ENCODE measurements around the gene RTCA. TPM values are rescaled to one million over a fixed set of nuclear protein-coding genes. Genes with fewer than 3 reads are reported as not detected.
"Not testable (repeated sequence)": the region's sequence is repeated elsewhere in the genome, so short reads cannot be mapped to it uniquely, and the experiment has no call there.

The RTCA gene
- total RNA-seq, 1 experiment from 2014 or later, result 77.0 TPM

DNA sequence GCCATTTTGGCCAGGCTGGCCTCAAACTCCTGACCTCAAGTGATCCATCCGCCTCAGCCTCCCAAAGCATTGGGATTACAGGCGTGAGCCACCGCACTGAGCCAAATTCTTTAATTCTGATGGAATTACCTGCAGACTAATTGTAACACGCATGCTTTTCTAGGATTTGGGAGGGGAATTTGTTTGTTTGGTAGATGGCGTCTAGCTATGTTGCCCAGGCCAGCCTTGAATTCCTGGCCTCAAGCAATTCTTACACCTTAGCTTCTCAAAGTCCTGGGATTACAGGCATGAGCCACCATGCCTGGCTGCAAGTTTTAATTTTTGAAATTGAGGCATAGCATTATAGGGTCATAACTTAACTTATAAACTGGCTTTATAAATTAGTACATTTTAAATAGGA, 18.6 kb downstream of the RTCA start:
- Histone ChIP-seq H3K9me3 (ENCODE audit: low read length) (no peaks in the 10 kb centered on the region), H3K4me3 (ENCODE audit: low read length) (no peak overlapping the region), H3K36me3 (ENCODE audit: insufficient read depth, low read length) (peaks cover 49% of the 10 kb centered on the region), H3K4me1 (ENCODE audit: low read length) (no peaks in the 10 kb centered on the region), H3K4me2 (ENCODE audit: low read depth, low read length, poor library complexity, severe bottlenecking) (no peak overlapping the region), H4K20me1 (ENCODE audit: insufficient read depth, low read depth, low read length) (0 out of 2 replicates have a peak, but pooled peaks cover 3% of the 10 kb centered on the region), H3K9me2 (replicated peaks; ENCODE audit: insufficient read depth, low read length) (no peaks in the 10 kb centered on the region), H3K27me3 (ENCODE audit: low read length) (no peaks in the 10 kb centered on the region), H2AFZ (ENCODE audit: low read length) (no peak overlapping the region), H3K9ac (ENCODE audit: low read length) (no peak overlapping the region), H3K79me2 (ENCODE audit: low read length) (peaks cover 10% of the 10 kb centered on the region; the same call in 1 of the 2 replicates), H3K27ac (ENCODE audit: low read length) (no peak overlapping the region)
- DNase-seq, result no peak

DNA sequence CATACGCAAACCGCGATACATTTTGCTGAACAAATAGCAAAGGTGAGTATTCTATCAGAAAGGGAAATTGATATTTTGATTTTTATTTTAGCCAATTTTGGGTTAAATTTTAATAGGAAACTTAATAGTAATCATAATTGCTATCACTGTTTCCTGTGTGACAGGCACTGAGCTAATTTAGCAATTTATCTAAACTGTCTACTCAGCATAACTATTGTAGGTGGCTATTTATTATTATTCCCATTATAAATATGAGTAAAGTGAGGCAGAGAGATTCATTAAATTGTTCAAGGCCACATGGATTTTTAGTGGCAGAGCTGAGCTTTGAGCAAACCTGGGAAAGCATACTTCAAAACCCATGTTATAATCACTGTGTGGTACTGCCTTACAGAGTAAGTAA, 21.1 kb downstream of the RTCA start:
- Histone ChIP-seq H3K4me3 (ENCODE audit: low read length) (no peak overlapping the region), H3K27ac (ENCODE audit: low read length) (no peak overlapping the region), H3K36me3 (ENCODE audit: insufficient read depth, low read length) (peaks cover 54% of the 10 kb centered on the region), H3K27me3 (ENCODE audit: low read length) (no peaks in the 10 kb centered on the region), H4K20me1 (ENCODE audit: insufficient read depth, low read depth, low read length) (no peaks in the 10 kb centered on the region), H2AFZ (ENCODE audit: low read length) (no peak overlapping the region), H3K9ac (ENCODE audit: low read length) (no peak overlapping the region), H3K9me2 (replicated peaks; ENCODE audit: insufficient read depth, low read length) (no peaks in the 10 kb centered on the region), H3K9me3 (ENCODE audit: low read length) (no peaks in the 10 kb centered on the region), H3K4me1 (ENCODE audit: low read length) (no peaks in the 10 kb centered on the region), H3K4me2 (ENCODE audit: low read depth, low read length, poor library complexity, severe bottlenecking) (no peak overlapping the region), H3K79me2 (ENCODE audit: low read length) (peaks cover under 1% of the 10 kb centered on the region; the same call in 1 of the 2 replicates)
- DNase-seq, result no peak

DNA sequence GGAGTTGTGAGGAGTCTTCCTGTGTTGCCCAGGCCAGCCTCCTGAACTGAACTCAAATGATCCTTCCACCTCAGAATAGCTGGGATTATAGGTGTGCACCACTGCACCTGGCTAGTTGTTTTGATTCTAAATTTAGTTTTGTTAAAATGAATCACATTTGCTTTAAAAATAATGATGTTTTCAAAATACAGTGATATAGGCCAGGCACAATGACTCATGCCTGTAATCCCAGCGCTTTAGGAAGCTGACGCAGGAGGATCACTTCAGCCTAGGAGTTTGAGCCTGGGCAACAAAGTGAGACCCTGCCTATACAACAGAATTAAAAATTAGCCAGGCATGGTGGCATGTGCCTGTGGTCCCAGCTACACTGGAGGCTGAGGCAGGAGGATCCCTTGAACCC, 24.3 kb downstream of the RTCA start:
- Histone ChIP-seq H3K9me2 (replicated peaks; ENCODE audit: insufficient read depth, low read length) (no peaks in the 10 kb centered on the region), H3K4me2 (ENCODE audit: low read depth, low read length, poor library complexity, severe bottlenecking) (no peak overlapping the region), H3K9ac (ENCODE audit: low read length) (no peak overlapping the region), H3K9me3 (ENCODE audit: low read length) (no peaks in the 10 kb centered on the region), H3K4me1 (ENCODE audit: low read length) (no peaks in the 10 kb centered on the region), H3K27me3 (ENCODE audit: low read length) (no peaks in the 10 kb centered on the region), H3K27ac (ENCODE audit: low read length) (no peak overlapping the region), H4K20me1 (ENCODE audit: insufficient read depth, low read depth, low read length) (no peaks in the 10 kb centered on the region), H3K36me3 (ENCODE audit: insufficient read depth, low read length) (peaks cover 50% of the 10 kb centered on the region), H3K79me2 (ENCODE audit: low read length) (no peaks in the 10 kb centered on the region), H2AFZ (ENCODE audit: low read length) (no peak overlapping the region), H3K4me3 (ENCODE audit: low read length) (no peak overlapping the region)
- DNase-seq, result no peak

DNA sequence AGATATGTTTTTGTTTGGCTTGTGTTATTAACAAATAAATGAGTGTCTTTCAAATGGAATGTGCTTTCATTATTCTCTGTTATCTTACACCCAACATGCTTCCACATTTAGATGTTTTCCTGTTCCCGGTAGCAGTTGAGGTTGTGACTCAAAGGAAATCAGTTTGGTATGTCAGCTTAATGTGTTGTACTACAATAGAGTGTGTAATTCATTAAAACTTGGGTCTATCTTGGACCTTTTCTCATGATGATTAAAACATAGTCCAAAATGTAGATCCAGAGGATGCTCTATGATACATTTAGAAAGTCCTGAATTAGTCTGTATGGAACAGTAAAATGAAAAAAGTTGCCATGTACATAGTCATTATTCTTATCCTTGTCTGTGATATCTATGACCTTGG, 26.7 kb downstream of the RTCA start:
- H3K9me3 ChIP-seq (ENCODE audit: low read length), result no peaks in the 10 kb centered on the region
- H4K20me1 ChIP-seq (ENCODE audit: insufficient read depth, low read depth, low read length), result no peaks in the 10 kb centered on the region
- no peak overlapping the region for H2AFZ ChIP-seq (ENCODE audit: low read length)
- H3K27ac ChIP-seq (ENCODE audit: low read length), result no peak overlapping the region
- H3K79me2 ChIP-seq (ENCODE audit: low read length), result no peaks in the 10 kb centered on the region
- no peak overlapping the region for H3K4me2 ChIP-seq (ENCODE audit: low read depth, low read length, poor library complexity, severe bottlenecking)
- H3K4me3 ChIP-seq (ENCODE audit: low read length), result no peak overlapping the region
- H3K9me2 ChIP-seq (replicated peaks; ENCODE audit: insufficient read depth, low read length), result no peaks in the 10 kb centered on the region
- DNase-seq, result no peak
- H3K9ac ChIP-seq (ENCODE audit: low read length), result no peak overlapping the region
- peaks cover 36% of the 10 kb centered on the region for H3K36me3 ChIP-seq (ENCODE audit: insufficient read depth, low read length)
- H3K27me3 ChIP-seq (ENCODE audit: low read length), result no peaks in the 10 kb centered on the region
- H3K4me1 ChIP-seq (ENCODE audit: low read length), result no peaks in the 10 kb centered on the region

DNA sequence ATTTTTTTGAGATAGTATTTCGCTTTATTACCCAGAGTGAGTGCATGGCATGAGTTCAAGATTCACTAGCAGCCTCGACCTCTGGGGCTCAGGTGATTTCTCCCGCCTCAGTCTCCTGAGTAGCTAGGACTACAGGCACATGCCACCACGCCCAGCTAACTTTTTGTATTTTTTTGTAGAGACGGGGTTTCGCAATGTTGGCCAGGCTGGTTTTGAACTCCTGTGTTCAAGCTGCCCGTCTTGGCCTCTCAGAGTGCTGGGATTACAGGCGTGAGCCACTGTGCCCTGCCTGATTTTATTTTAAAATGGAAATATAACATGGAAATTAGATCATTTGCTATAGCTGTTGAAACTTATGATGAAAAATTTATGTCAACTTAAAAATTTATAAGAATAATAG, 30.1 kb downstream of the RTCA start:
- H3K27ac ChIP-seq (ENCODE audit: low read length), result no peak overlapping the region
- H3K9ac ChIP-seq (ENCODE audit: low read length), result no peak overlapping the region
- H3K9me2 ChIP-seq (replicated peaks; ENCODE audit: insufficient read depth, low read length), result no peaks in the 10 kb centered on the region
- no peaks in the 10 kb centered on the region for H3K4me1 ChIP-seq (ENCODE audit: low read length)
- no peak overlapping the region for H2AFZ ChIP-seq (ENCODE audit: low read length)
- H3K4me3 ChIP-seq (ENCODE audit: low read length), result no peak overlapping the region
- no peak for DNase-seq
- no peaks in the 10 kb centered on the region for H4K20me1 ChIP-seq (ENCODE audit: insufficient read depth, low read depth, low read length)
- H3K79me2 ChIP-seq (ENCODE audit: low read length), result no peaks in the 10 kb centered on the region
- H3K27me3 ChIP-seq (ENCODE audit: low read length), result no peaks in the 10 kb centered on the region
- peaks cover 19% of the 10 kb centered on the region; the same call in 1 of the 2 replicates for H3K36me3 ChIP-seq (ENCODE audit: insufficient read depth, low read length)
- no peaks in the 10 kb centered on the region for H3K9me3 ChIP-seq (ENCODE audit: low read length)
- H3K4me2 ChIP-seq (ENCODE audit: low read depth, low read length, poor library complexity, severe bottlenecking), result no peak overlapping the region

DNA sequence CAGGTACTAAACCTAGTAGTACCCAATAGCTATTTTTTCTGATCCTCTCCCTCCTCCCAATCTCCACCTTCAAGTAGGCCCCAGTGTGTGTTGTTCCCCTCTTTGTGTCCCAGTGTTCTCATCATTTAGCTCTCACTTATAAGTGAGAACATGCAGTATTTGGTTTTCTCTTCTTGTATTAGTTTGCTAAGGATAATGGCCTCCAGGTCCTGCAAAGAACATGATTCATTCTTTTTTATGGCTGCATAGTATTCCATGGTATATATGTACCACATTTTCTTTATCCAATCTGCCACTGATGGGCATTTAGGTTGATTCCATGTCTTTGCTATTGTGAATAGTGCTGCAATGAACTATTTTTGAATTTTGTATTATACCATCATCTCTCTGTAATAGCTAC, 31.0 kb downstream of the RTCA start:
- H4K20me1 ChIP-seq (ENCODE audit: insufficient read depth, low read depth, low read length); H2AFZ ChIP-seq (ENCODE audit: low read length); H3K4me2 ChIP-seq (ENCODE audit: low read depth, low read length, poor library complexity, severe bottlenecking); H3K9me3 ChIP-seq (ENCODE audit: low read length); H3K79me2 ChIP-seq (ENCODE audit: low read length); H3K27me3 ChIP-seq (ENCODE audit: low read length); H3K4me1 ChIP-seq (ENCODE audit: low read length); H3K27ac ChIP-seq (ENCODE audit: low read length); H3K4me3 ChIP-seq (ENCODE audit: low read length); H3K9me2 ChIP-seq (replicated peaks; ENCODE audit: insufficient read depth, low read length); DNase-seq; H3K9ac ChIP-seq (ENCODE audit: low read length): not testable (repeated sequence)
- H3K36me3 ChIP-seq (ENCODE audit: insufficient read depth, low read length), result peaks cover 10% of the 10 kb centered on the region; the same call in 1 of the 2 replicates

DNA sequence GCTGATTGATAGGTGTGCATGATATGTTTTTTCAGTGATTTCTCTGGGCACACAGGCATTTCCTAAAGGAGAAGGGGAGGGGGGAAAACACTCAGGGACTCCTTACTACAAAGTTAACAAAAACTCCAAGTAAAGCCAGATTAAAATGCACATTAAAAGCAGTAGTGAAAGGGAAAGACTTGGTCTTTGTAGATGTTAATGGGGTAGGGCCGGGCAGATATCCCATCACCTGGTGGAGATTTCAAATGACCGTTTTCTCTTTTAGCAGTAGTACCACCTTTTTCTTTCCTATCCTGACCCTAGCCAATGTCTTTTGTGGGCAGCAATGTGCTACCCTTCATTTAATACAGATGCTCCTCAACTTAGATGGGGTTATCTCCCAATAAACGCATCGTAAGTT, 32.5 kb downstream of the RTCA start:
- DNase-seq, result no peak
- no peaks in the 10 kb centered on the region for H3K79me2 ChIP-seq (ENCODE audit: low read length)
- H3K4me2 ChIP-seq (ENCODE audit: low read depth, low read length, poor library complexity, severe bottlenecking), result no peak overlapping the region
- no peaks in the 10 kb centered on the region for H4K20me1 ChIP-seq (ENCODE audit: insufficient read depth, low read depth, low read length)
- H2AFZ ChIP-seq (ENCODE audit: low read length), result no peak overlapping the region
- H3K9me2 ChIP-seq (replicated peaks; ENCODE audit: insufficient read depth, low read length), result no peaks in the 10 kb centered on the region
- H3K9ac ChIP-seq (ENCODE audit: low read length), result no peak overlapping the region
- no peaks in the 10 kb centered on the region for H3K27me3 ChIP-seq (ENCODE audit: low read length)
- H3K36me3 ChIP-seq (ENCODE audit: insufficient read depth, low read length), result no peaks in the 10 kb centered on the region
- H3K4me3 ChIP-seq (ENCODE audit: low read length), result no peak overlapping the region
- H3K9me3 ChIP-seq (ENCODE audit: low read length), result no peaks in the 10 kb centered on the region
- H3K4me1 ChIP-seq (ENCODE audit: low read length), result no peaks in the 10 kb centered on the region
- H3K27ac ChIP-seq (ENCODE audit: low read length), result no peak overlapping the region

DNA sequence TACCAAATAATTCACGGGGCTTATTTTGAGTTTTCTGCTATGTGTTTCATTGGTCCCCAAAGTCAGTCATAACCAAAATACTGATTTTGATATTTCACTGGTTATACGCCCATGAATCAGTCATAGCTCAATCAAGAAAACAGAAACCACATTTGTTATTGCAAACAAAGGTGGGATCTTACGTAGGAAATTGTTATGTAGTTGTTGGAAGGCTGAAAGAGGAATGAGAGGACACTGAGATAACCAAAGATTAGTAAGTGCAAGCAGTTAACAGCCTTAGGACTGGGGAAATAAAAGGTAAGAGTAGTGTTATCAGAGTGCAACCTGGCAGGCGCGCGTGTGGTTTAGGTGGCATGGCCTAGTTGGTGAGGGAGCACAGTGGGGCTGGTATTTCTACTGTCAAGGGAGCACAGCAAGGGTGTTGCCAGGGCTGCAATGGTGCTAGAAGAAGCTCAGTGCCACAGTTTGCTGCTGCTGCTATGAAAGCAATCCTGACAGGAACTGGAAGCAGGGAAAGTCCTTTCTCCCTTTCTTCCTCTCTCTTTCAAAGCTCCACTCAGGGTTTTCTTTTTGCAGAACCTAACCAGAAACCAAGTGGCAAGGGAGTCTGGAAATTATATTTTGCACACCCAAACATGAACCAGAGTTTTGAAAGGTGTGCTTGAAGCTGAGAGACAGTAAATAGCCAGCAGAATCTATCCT, 33.7 kb downstream of the RTCA start:
- H3K36me3 ChIP-seq (ENCODE audit: insufficient read depth, low read length), result no peaks in the 10 kb centered on the region
- H3K4me3 ChIP-seq (ENCODE audit: low read length), result no peak overlapping the region
- no peak for DNase-seq
- no peaks in the 10 kb centered on the region for H3K27me3 ChIP-seq (ENCODE audit: low read length)
- no peak overlapping the region for H3K27ac ChIP-seq (ENCODE audit: low read length)
- H2AFZ ChIP-seq (ENCODE audit: low read length), result no peak overlapping the region
- H3K4me2 ChIP-seq (ENCODE audit: low read depth, low read length, poor library complexity, severe bottlenecking), result no peak overlapping the region
- no peaks in the 10 kb centered on the region for H3K9me2 ChIP-seq (replicated peaks; ENCODE audit: insufficient read depth, low read length)
- H3K79me2 ChIP-seq (ENCODE audit: low read length), result no peaks in the 10 kb centered on the region
- H3K4me1 ChIP-seq (ENCODE audit: low read length), result no peaks in the 10 kb centered on the region
- H4K20me1 ChIP-seq (ENCODE audit: insufficient read depth, low read depth, low read length), result no peaks in the 10 kb centered on the region
- H3K9ac ChIP-seq (ENCODE audit: low read length), result no peak overlapping the region
- no peaks in the 10 kb centered on the region for H3K9me3 ChIP-seq (ENCODE audit: low read length)

Data from Karpas-422 (cell line).